NCI-H2196 treated with DMSO at 0.1 percent for 48 hours (cell line): ENCODE results near the gene ST8SIA2.

Experiments used
- DNase-seq: peaks from one replicate; lab custom pipeline; 2025; ENCODE audit not compliant: unreplicated experiment; lab: John Stamatoyannopoulos, UW

Gene ST8SIA2

DNA sequence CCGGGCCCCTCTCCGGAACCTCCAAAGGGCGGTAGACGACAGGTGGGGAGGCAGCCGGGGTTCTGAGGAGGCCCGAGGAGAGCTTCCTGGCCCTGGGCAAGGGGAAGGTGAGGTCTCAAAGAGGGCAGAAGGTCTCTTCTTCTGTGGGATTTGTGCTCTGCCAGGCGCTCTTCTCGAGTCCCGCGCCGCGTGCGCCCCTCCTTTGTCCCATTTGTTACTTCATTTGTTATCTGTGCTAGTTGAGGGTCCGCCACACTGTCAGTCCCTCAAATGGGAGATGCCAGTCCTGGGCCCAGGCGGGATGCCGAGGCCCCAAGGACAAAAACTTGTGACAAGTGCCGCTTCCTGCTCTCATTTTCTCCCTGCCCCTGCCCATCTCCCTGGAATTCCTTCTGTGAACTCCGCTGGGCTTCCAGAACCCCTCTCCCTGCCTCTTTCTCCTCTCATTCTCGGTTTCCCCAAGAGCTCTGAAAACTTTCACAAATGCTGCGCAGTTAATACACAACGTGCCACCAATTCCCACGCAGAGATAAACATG lies 1.5 kb downstream of the ST8SIA2 start:
- DNase-seq = no peak

DNA sequence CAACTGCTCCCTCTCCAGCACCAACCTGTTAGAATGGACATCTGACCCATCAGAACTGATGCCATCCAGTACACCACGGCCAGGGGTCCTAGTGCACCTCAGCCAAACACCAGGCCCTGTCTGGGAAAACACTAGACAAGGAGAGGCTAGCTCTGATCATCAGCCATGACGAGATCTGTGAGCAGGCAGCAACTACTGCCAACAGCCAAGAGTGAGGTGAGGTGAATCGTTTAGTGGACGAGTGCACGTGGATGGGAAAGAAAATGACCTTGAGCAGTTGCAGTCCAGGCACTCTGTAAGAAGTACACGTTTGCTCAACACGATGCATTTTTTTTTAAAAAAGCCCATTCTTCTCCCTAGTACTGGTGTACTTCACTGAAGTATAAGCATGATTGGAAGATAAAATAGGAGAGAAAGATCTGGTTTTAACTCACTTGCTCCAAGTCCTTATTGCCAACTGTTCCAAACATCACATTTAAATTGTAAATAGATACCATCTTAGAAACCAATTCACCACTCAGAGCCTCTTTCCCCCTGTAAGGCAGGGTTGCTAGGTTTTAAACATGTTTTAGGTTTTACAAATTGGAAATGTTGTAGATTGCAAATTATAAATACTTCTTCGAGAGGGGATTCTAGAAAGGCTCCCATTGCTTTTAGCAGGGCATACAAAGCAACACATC lies 5.7 kb downstream of the ST8SIA2 start:
- DNase-seq = no peak

- DNase-seq = no peak
These were observed 6.9 kb downstream of the ST8SIA2 start for GRCh38 chr15:92400573-92400972.

DNA sequence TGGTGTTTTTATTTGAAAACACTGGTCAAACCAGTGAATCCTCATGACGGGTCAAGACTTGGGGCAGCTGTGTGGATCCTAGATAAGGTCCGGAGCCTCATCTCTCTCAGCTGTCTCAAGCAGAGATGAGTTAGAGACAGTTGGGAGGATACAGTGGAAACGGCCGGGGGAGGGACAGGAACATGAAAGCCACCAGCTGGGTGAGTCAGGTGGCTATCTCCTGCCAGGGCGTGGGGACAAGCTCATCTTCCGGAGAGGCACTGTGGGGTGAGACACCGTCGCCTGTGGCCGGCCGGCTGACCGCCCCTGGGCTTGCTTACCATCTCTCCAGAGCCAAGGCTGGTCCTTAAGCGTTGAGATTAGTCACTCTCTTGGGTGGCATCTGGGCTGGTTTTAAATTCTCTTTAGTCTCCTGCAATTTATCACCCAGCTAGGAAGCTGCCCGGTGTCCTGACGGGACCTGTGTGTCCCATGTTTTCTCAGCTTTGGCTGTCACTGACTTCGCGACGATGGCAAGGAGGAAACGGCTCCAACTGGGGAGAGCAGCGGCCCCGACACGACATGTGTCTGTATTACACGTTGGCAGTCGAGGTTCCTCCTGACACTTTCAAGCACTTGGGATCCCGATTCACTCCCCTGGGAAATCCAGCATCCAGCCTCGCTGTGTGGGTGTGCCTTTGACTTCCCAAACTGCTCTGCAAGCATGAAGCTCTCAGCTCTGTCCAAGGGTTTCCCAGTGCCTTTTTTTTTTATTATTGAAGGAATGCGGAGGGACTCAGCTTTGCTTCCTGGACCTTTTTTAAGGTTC lies 7.5 kb downstream of the ST8SIA2 start:
- no peak for DNase-seq

DNA sequence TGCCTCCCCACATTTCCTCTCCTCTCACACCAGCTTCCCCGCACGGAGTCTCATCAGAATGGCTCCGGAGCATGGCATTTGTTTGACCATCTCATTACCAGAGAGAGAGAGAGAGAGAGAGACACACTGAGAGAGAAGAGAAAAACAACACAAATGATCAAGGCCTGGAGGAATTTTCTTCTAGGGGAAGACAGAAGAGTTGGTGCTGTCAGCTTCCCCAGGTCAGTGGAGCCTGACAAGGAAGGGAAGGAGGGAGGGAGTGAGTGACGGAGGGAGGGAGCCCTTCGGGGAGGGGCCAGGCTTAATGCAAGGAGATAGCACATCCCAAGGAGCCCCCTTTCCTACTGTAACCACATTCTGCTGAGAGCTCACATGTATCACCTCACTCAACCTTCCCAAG lies 9.1 kb downstream of the ST8SIA2 start:
- DNase-seq = no peak

DNA sequence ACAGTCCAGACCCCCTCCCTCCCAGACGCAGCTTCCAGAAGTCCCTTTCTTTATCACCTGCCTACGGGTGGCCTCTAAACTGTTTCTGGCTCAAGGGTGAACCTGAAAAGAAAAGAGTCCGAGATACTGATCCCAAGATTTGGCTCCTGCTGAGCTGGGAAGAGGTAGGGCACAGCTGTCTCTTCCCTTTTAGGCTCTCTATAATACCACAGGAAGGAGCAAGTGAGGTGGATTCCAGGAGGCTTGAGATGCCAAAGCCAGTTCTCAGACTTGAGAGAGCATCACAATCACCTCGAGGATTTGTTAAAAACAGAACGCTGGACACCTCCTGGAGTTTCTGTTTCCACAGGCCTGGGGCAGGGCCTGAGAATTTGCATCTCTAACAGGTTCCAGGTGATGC lies 12.3 kb downstream of the ST8SIA2 start:
- no peak for DNase-seq

- DNase-seq = no peak
These were observed 13.6 kb downstream of the ST8SIA2 start for GRCh38 chr15:92407321-92407720.

DNA sequence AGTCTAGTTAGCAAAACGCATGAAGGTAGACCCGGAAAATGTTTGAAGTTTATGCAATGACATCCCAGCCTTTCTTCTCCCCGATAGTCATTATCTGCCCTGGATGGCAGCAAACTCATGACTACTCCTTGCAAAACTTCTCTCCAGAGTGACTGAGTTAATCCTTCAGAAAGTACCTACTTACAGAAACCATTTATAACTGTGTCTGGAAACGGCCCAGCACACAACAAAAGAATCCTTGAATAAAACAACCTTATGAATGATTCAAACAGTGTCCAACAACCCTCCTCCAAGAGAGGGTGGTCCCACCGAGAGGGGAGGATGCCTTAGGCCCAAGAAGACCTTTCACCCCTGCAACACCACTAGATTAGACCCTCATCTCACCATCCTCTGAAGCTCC lies 14.2 kb downstream of the ST8SIA2 start:
- DNase-seq = no peak

DNA sequence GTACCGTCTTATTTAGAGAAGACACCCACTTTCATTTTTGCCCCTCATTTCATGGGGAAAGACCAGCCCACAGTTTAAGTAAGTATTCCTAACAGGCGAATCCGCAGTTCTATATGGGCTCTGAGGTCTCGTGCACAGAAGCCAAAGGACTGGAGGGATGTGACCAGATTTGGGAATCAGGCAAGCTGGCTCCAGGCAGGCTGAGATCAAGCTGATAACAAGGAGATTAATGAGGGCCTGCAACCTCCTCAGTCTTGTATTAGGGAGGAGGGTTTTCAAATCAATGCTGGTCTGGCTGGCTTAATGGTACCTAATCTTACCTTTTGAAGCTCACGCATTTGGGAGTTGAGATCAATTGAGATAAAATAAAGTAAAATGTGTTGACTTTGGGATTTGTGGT lies 15.3 kb downstream of the ST8SIA2 start:
- no peak for DNase-seq

DNA sequence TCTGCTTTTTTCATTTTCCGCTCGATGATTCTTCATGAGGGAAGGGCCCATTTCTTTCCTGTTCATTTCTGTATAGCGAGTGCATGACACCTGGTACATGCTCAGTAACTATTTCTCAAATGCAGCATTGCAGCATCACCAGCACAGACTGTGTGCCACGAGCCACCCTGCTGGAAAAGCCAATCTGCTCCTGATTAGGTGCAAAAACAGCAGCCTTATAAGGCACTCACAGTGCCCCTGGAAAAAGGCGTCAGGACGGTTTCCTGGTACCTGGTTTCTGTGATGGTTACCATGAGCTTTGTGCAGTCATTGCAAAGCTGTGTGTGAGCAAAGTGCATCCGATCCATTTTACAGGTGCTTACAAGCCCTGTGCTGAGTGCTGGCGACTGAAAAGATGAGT lies 15.8 kb downstream of the ST8SIA2 start:
- no peak for DNase-seq

DNA sequence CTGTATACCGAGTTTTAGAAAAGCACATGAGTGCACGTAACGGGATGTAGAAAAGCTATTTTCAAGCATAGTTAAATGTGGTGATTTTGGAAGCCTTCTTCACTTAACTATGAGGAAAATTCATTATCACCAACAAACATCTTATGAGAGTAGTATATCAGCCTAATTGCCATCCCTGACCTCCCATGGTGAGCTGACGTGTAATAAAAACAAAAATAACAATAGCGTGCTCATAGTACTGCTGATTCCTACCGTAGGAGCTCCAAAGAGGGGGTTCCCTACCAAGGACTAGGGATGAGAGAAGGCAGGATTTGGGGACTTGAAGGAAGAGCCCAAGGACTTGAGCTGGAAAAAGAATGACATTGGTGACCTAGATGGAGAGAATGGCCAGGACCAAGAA lies 16.9 kb downstream of the ST8SIA2 start:
- DNase-seq = no peak

DNA sequence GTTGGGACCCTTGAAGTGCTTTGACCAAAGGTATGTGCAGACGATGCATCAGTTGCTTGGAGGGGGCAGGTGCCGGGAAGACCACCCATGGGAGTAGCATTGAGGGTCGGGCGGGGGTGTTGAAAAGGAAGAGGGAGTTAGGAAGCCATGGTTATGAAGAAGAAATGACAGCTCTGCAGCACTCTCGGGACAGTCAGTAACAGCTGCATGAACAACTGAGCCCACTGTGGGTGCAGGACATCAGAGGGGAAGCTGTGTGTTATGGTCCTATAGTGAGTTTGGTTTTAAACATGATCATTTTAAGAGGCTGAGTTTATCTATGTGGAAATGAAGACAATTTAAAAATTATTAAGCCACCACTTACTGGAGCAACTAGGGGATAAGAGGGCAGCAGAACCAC lies 17.6 kb downstream of the ST8SIA2 start:
- DNase-seq = no peak

DNA sequence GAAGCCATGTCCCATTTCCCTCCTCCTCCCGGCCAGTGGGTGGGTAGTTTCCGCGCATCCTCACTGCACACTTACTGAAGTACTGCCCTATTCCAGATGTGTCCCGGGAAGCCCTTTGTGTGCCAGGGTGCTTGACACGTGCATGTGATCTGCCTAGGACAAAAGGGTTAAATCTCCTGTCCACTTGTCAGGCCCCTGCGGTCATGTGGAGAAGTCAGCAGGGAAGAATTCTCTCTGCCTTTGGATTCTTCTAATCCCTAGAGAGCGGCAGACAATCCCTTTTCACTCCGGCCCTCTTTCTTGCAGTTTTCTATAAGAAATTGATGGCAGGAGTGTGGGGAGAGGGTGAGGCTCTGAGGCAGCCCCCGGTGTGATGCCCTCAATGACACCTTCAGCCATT lies 19.8 kb downstream of the ST8SIA2 start:
- no peak for DNase-seq

GRCh38 chr15:92415639-92416297 lies 22.1 kb downstream of the ST8SIA2 start:
- no peak for DNase-seq

DNA sequence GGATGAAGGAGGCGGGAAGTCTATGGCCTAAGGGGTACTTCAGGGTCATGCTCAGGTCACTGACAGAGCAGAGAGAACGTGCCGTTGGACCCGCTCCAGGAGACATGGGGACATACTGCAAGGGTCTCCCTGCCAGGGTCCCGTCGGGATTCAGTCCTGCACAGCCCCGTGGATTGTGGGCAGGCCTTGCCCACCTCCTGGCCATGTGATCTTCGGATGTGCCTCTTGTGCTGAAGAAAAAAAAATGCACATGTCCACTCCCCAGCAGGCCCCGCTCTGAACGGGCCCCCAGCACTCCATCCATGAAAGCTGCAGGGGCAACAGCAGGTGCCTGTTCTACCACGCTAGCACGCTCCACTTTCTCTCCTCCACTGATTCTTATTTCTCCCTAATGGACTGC lies 22.9 kb downstream of the ST8SIA2 start:
- DNase-seq = no peak

DNA sequence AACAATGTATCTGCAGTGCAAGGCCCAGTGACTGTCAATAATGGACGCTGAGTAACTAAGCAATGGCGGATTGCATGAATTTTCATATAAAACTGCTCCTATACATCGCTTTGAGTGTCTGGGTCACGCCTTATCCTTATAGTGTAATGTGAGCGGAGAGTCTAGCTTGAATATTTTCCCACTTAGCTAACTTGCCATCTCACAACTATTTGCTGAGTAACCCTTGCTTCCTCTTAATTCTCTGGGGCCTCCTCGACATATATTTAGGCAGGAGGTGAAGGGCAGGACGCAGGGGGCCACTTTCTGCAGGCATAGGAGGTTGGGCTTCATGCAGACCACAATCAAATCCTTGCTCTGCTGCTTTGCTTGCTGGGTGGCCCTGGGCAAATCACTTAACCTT lies 24.0 kb downstream of the ST8SIA2 start:
- DNase-seq = no peak

DNA sequence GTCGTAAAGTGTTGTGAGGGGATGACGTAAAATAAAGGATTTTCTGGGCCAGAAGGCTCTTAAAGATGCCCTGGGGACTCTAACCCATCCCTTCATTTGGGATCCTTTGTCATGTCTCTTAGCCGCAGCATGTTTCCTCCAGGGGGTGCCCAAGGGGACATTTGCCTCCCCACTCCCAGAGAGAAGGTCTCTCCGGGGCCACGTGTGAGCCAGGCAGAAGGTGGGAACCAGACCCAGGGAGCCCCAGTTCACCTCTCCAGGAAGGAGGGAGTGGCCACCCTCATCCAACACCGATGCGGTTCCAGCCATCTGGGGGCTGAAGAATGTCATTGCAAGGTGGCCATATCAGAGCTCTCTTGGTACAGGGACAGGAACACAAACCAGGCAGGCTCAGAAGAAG lies 25.2 kb downstream of the ST8SIA2 start:
- DNase-seq = no peak

- DNase-seq = no peak
These were observed 28.3 kb downstream of the ST8SIA2 start for GRCh38 chr15:92421976-92422375.

GRCh38 chr15:92425578-92426225 lies 32.0 kb downstream of the ST8SIA2 start:
- DNase-seq = no peak

GRCh38 chr15:92429378-92430068 lies 35.8 kb downstream of the ST8SIA2 start:
- no peak for DNase-seq

- DNase-seq = no peak
These were observed 36.4 kb downstream of the ST8SIA2 start for GRCh38 chr15:92430069-92430440.
